GM20431 (cell line): ENCODE data around the gene ARSB.
"Not testable (repeated sequence)": the region's sequence is repeated elsewhere in the genome, so short reads cannot be mapped to it uniquely, and the experiment has no call there.

Experiments used
- in situ Hi-C: fragments of 300-500 bp; cut with MseI, MboI; formaldehyde crosslinking; loops from one replicate; pipeline ENCODE4 v1.15.0; 2020; ENCODE audit warnings: low sequenced_read_pairs; ENCODE audit not compliant: unreplicated experiment

The ARSB gene

DNA sequence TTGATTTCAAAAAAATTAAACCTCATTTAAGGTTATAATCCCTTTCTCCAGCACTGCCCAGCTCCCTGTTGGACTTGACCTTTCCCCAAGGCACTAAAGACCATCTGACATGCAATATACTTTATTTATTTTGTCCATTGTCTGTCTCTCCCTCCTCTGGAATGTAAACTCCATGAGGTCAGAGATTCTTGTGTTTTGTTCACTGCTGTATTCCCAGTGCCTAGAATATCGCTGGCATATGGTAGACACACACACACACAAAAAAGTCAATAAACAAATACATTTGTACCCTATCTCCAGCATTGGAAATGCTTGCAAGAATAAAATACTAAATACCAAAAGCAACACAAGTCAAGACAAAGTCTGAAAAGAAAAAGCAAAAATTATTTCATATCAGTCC is 17.3 kb upstream of the ARSB start:
- in situ Hi-C loops, result loop anchor here (25.0 kb wide), 1 partner anchor 460 kb away; no protein-coding TSS in a partner anchor

DNA sequence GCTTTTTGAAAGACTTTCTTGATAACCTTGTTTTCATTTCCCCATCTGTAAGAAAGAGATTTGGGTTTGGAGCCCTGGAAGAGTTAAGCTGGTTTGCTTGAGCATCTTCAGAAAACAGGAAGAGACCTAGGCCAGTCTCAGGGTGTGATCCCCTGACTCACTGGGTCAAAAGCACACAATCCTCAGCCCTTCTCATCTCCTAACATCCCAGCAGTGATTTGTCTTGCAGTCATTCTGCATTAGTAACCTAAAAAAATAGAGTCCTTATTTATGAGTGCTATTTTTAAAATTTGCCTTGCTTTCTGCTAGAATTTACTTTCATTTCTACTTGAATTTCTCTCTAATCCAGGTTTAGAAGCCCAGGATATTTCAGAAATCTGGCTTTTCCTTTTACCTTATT is 16.4 kb upstream of the ARSB start:
- in situ Hi-C loops, result loop anchor here (25.0 kb wide), 1 partner anchor 461 kb away; no protein-coding TSS in a partner anchor

DNA sequence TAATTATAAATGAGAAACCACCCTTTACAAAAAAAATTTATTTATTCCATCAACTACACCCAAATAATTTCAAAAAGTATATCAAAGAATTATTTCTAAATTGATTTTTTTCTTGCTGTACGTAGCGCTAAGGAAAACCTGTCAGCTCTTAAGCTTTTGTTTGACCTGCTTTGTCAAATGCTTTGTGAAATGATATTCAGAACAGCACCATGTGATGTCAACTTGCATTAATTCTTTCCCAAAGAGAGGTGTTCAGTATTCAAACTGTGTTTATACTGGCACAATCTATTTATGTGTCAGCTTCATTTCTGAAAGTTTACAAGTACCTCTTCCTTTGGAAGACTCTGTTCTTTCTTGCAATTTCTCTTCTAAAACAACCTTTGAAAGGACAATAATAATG is 12.0 kb upstream of the ARSB start:
- in situ Hi-C loops, result no loop called here

DNA sequence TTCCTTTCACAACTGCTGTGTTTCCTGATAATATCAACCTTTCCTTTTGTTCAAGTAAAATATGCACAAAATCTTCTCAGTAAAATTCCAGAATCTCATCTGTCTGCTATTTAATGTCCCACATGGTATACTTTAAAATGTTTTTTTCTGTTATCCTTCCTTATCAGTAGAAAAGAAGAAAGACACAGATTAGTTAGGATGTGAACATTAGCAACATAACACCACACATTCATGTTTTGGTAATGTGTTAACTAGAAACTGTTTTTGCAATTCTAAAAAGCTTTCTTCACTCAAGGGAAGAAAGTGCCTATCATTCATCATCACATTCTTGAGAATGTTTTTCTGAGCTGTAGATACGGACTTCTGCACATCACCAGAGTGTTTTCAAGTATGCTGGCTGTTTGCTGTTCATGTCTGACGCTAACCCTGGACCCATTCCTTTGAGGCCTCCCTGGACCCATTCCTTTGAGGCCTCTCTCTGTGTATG is 10.5 kb upstream of the ARSB start:
- in situ Hi-C loops, result no loop called here

DNA sequence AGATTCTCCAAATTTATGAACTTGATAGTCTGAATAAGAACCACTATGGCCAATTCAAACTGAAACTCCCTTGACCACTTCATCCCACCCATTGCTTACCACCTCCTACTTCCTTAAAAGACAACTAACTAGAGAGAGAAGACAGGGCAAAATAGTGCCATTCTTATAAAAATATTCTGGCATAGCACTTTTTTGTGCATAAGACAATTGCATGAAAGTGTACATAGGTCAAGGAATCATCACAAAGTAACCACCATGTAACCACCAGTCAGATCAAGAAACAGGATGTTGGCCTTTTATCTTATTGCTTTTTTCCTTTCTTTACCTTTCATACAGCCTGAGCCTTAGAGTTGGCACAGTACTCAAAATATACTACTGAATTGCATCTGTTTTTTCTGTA is 8.1 kb upstream of the ARSB start:
- in situ Hi-C loops, result no loop called here

DNA sequence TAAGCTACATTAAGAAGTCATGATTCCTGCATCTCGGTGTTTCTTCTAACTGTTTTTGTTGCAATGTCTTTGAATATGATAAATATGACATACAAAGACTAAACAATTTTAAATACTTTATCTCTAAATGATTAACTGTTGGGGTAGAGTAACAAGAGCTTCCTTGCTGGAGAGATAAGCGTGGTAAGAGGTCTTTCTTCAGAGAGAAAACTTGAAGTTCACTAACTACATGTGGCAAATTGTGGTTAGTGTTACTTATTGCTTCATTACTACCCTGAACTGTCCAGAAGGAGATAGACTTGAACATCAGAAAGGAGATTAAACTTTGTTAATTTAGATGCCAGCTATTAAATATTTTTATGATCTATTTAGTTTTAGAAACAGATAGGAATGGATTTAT is 7.0 kb upstream of the ARSB start:
- in situ Hi-C loops, result no loop called here

DNA sequence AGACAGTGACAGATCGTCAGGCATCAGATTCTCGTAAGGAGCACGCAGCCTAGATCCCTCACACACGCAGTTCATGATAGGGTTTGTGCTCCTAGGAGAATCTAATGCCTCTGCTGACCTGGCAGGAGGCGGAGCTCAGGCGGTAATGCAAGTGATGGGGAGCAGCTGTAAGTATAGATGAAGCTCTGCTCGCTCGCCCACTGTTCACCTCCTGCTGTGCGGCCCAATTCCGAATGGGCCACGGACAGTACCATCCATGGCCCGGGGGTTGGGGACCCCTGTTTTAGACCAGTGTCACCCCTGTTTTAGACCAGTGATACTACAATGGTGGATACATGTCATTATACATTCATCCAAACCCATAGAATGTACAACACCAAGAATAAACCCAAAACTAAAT is 4.0 kb upstream of the ARSB start:
- in situ Hi-C loops, result no loop called here

DNA sequence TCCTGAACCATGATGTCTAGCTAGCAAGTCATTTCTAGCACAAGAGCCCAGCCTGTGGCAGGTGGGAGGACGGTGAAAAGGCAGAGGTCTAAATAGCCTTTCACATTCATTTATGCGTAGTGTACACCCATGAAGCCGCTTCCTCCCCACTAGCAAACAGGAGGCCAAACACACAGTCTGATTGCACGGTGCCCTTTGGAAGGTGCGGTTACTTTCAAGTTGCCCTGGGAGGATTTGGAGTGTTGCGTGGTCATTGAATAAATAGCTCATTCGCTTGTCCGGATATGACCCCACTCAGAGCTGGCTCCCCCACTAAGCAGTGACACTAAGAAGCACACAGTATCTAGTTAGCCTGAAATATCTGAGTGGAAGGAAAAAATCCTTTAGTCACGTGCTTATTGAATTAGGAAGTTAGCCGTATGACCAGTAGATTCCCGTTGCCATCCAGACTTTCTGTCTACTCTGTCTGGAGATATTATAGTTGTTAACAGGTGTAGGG is 664 bp upstream of the ARSB start:
- in situ Hi-C loops, result no loop called here

DNA sequence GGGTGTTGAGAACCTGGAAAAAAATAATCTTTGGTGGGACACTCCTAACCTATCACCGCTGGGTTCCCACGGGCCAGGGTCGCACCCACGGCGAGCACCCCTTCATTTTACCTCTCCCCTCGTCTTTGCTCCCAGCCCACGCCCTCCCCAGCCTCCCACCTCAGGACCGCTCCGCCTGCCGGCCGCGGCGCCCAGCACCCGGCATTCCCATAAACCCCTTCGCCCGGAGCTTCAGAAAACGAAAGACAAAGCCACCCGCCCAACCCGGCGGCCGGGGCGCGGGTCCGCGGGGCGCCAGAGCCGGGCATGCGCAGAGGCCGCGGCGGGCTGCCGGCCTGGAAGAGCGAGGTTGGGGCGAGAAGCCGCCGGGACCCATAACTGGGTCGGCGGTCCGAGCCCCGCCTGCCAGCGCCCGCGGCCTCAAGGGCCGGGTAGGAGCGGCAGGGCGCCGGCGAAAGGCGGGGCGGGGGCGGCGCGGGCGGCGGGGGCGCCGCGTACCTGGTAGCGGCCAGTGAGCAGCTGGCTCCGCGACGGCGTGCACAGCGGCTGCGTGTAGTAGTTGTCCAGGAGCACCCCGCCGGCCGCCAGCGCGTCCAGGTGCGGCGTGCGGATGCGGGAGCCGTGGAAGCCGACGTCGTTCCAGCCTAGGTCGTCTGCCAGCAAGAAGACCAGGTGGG is 533 bp downstream of the ARSB start:
- in situ Hi-C loops, result no loop called here

DNA sequence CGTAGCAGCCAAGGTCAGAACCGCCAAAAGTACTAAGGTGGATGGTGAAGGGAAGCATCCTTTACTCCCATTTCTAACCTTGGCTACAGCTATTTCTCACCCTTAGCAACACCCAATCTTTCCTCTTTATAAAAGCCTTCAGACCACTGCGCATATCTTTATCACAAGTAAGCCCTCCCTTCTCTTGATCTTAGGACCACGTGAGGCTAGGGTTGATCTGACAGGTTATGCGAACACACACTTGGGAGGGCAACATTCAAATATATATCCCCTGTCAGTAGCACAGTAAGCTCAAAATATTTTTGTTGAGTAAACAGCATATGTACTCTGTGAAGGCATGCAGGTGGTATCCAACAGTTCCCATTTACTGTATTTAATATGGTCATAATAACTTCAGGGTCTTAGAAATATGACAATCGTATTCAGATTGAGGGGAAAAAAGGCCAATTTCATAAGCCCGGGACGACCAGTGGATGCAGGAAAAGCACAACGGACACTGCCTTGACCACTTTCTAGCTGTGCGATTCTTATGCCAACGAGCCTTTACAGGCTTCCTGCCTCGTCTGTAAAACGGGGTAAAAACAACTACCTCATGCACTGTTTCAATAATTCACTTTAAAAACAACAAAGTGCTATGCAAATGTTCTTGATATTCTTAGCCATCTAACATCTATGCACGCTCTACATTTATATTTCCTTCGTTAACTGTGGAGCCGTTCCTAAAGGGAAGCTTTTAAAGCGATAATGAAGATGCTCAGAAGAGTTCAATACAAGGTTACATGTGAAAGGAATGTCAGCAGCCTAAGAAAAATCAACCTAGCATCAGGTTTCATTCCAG is 1.3 kb downstream of the ARSB start:
- in situ Hi-C loops, result no loop called here

DNA sequence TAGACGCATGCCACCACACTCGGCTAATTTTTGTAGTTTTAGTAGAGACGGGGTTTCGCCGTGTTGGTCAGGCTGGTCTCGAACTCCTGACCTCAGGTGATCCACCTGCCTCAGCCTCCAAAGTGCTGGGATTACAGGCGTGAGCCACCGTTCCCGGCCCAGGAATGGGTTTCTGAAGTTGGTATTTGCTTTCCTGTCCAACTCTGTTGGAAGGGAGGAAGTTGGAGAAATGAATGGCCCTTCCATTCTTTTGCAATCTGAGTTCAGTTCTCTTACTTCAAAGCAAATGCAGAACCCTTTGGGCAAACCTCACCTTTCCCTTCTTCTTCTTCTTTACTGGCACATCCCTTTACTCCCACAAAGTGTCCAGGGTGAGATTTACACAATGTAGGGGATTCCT is 1.9 kb downstream of the ARSB start:
- in situ Hi-C loops, result not testable (repeated sequence)

DNA sequence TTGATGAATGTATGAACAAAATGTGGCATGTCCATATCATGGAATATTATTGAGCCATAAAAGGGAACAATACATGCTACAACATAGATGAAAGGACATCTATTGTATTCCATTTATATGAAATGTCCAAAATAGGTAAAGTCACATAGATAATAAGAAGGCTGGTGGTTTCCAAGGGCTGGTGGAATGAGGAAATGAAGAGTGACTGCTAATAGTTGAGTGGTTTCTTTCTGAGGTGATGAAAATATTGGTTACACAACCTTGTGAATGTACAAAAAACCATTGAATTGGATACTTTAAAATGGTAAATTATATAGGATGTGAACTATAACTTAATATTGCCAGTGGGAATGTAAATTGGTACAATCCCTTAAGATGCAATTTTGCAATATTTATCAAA is 5.2 kb downstream of the ARSB start:
- in situ Hi-C loops, result no loop called here

DNA sequence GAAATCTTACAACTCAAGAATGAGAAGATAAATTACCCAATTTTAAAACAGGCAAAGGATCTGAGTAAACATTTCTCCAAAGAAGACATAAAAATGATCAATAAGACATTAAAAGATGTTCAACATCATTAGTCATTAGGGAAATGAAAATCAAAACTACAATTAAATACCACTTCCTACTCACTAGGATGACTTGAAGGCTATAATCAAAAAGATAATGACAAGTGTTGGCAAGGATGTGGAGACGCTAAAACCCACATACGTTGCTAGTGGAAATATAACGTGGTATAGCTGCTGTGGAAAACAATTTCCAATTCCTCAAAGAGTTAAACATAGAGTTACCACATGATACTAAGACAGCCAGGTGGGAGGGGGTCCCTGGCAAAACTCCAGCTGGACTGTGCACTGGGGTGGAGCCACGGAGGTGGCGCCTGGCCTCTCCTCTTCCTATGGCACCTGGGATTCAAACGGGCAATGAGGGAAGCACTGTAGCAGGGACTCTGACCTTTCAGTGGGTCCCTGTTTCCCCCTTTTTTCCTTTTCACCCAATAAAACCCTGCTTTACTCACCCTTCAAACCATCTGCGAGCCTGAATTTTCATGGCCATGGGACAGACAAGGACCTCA is 5.9 kb downstream of the ARSB start:
- in situ Hi-C loops, result no loop called here

DNA sequence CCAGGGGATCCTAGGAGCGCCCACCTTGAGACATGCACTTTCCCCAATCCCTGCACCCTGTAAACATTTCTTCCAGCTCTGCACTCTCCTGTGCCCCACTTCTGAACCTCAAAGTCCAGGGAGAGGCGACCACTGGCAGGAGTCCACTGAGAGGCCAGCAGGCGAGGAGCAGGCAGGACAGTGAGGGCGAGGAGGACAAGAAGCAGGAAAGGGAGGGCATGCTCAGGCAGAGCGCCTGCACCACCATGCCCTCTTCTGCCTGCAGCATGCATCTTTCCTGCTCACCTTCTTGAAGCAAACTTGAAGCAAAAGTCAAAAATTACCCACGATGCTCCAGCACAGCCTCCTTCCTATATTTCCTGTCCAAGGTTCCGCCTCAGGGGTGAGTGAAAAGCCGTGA is 10.1 kb downstream of the ARSB start:
- in situ Hi-C loops, result no loop called here

DNA sequence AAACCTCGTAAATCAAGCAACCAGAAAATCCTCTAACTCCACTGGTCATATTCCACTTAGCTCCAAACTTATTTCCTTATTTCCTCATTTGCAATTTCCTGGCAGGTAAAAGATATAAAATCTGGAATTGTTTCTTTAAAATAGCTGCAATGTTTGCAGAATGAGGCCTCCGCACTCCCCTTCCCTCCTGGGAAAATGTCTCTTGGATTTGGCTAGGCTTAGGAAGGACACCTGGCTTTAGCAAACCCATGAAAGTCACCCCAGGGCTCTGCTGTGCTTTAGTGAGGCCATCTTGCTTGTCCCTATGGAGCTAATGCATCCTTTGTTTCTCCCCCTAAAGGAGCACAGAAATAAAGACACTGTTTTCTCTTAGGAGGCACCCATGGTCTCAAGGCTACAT is 10.5 kb downstream of the ARSB start:
- in situ Hi-C loops, result no loop called here

DNA sequence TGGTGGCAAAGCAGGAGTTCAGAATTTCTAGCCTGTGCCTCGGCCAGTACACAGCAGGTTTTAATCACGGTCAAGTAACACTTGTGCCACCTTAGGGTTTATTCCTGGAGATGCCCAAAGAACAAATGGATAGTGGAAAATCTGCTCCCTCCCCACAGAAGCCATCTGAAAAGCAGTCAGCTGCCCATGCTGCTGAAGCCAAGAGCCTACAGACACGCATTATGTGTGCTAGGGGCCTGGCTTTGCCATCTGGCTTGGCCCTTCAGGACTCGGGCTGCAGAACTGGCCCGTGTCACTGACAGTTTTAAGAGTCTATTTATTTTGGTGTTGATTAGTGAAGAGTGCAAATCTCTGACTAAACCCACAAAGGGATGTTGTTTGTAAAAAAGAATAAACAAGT is 11.1 kb downstream of the ARSB start:
- in situ Hi-C loops, result no loop called here

DNA sequence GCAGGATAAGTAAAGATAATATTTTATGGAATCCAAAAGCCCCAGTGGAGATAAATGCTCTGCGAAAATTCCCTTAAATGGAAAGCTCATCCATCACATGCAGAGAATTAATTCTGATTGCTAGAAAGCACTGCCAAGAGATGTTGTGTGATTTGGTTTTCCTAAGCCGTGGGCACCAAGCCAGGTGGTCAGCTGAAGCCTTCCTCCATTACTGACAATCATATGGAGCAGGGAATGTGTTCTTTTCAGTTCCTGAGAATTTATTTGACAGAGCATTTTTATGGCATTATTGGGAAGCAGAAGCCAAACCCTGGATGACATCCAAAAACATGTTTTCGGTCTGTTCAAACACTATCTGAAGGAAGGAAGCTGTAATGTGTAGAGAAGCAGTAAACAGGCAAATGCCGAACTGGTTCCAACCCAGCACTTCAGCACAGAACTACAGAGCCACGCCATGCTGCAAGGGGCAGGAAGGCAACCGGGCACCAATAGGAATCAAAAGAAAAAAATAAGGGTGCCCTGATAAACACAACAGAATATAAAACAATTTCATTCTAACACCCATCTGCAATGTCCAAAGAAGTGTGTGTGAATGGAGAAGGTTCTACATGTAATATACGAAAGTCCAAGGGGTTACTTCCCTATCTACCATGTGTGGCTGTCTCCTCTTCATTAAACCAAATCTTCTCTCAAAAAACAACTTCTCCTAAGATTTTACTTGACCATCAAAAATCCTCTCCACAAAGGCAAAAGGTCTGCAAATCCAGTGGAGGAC is 12.3 kb downstream of the ARSB start:
- in situ Hi-C loops, result no loop called here

DNA sequence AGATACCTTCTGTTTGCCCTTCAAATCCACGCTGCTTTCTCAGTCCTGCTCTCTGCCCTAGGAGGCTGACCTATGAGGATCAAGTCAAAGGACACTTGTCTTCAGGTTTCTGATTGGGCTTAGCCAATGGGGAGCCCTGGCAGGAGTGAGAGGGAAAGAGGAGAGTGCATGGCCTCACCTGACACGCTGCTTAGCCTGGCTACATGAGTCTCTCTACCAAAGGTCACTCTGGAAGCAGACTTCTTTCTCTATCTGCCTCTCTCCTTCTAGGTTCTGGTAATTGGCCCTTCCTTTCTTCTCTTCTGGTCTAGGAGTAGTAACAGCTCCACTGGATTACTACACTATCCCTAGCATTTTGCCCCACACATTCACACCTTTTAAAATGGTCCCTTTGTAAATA is 13.1 kb downstream of the ARSB start:
- in situ Hi-C loops, result no loop called here

DNA sequence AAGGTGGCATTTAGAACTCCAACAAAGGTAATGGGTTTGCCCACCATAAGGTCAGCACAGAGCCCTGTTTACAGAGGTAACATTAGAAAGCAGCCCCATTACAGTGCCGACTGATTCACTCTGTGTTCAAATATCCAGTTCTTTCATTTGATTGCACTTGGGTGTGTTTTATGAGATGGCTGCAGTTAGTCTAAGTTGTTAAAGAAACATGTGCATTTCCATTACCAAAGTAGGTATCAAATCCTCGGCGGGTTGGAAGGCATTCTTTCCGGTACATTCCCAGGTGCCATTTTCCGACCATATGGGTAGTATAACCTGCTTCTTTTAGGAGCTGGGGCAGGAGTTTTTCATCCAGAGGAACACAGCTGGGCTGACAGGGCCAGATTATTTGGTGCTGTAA is 16.3 kb downstream of the ARSB start:
- in situ Hi-C loops, result no loop called here

DNA sequence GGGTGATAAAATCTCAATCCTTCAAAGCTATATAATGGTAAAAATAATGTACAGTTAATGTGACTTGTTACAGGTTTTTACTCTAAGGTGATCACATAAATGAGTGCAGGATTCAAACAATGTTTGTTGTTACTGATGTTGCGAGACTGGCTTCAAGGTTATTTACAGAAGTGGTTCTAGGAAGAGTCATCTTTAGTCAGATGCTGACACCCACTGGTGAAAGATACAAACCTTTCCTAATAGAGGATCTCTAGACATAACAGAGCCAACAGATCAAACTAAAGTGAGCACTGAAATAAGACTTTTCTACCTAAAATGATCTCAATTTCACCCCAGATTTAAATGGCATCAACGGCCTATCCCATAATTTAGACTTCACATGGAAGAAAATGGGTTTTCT is 20.2 kb downstream of the ARSB start:
- in situ Hi-C loops, result no loop called here
